ENCODE results near the gene VPS13D. TPM values are rescaled to one million over a fixed set of nuclear protein-coding genes. Genes with fewer than 3 reads are reported as not detected.

VPS13D gene
- total and polyA plus RNA-seq, 2 of the 4 experiments (the other 2 are of a cell fraction): 9.0 to 16.3 TPM

GRCh38 chr1:12251442-12251841 is 21.6 kb downstream of the VPS13D start:
- Histone ChIP-seq H3K79me1 (ENCODE audit: low read depth in 1 of 2, low read length in 2 of 2) (peaks cover 0 to 9% of the 10 kb centered on the region in 2 experiments; a peak in 1 of 4 replicates), H3K4me2 (ENCODE audit: low read depth, low read length) (no peak overlapping the region), H3K23ac (ENCODE audit: low read depth, low read length) (no peak overlapping the region), H2BK15ac (ENCODE audit: low read depth, low read length) (no peak overlapping the region), H3K9ac (ENCODE audit: low read depth, low read length) (no peak overlapping the region), H2AFZ (replicated peaks; ENCODE audit: low read length, poor library complexity) (no peak overlapping the region), H2AK5ac (ENCODE audit: low read depth, low read length) (no peak overlapping the region), H3K4me1 (ENCODE audit: control insufficient read depth, insufficient read depth, low read length) (0 out of 2 replicates have a peak, but pooled peaks cover 3% of the 10 kb centered on the region), H3K4ac (ENCODE audit: low read depth, low read length) (no peak overlapping the region), H3K9me1 (ENCODE audit: insufficient read depth, low read length) (no peaks in the 10 kb centered on the region), H3K9me3 (ENCODE audit: control insufficient read depth, insufficient read depth, low read length) (no peaks in the 10 kb centered on the region), H4K5ac (ENCODE audit: low read depth, low read length) (no peak overlapping the region), H3K27ac (ENCODE audit: insufficient read depth, low read length) (no peak overlapping the region), H3K36me3 (ENCODE audit: control insufficient read depth, insufficient read depth, low read length) (peaks cover 25% of the 10 kb centered on the region), H3K56ac (ENCODE audit: extremely low read depth, insufficient read depth, low read length) (no peak overlapping the region), H2BK120ac (ENCODE audit: low read depth, low read length) (no peak overlapping the region), H3K27me3 (ENCODE audit: control insufficient read depth, insufficient read depth, low read length) (no peaks in the 10 kb centered on the region), H3K18ac (ENCODE audit: low read depth, low read length) (no peak overlapping the region), H3K14ac (replicated peaks; ENCODE audit: low read depth, low read length) (no peak overlapping the region), H2BK20ac (ENCODE audit: low read depth, low read length) (no peak overlapping the region), H4K8ac (ENCODE audit: low read depth in 2 of 2, low read length in 2 of 2) (no peak overlapping the region), H4K91ac (ENCODE audit: insufficient read depth, low read depth, low read length) (no peak overlapping the region), H2AK9ac (replicated peaks; ENCODE audit: low read depth, low read length, poor library complexity) (no peak overlapping the region), H2BK5ac (ENCODE audit: low read depth, low read length, poor library complexity, severe bottlenecking) (no peak overlapping the region), H4K20me1 (ENCODE audit: insufficient read depth, low read length) (no peaks in the 10 kb centered on the region), H3K4me3 (ENCODE audit: insufficient read depth, low read depth, low read length) (no peak overlapping the region)
- ChIA-PET POLR2A (ENCODE audit: unreplicated experiment) (no interaction called here), CTCF (no interaction called here)
- dilution Hi-C loops (cut with HindIII; ENCODE audit: low sequenced_read_pairs, unreplicated experiment) (no loop called here), intact Hi-C loops (cut with micrococcal nuclease) (no loop called here), in situ Hi-C loops (cut with MboI; ENCODE audit: low sequenced_read_pairs) (no loop called here)
- TF ChIP-seq MAFK (IDR thresholded peaks at IDR 0.05; ENCODE audit: low read depth, low read length) (no peak), NFE2L2 (IDR thresholded peaks at IDR 0.05; ENCODE audit: low read depth, low read length) (no peak), RFX5 (IDR thresholded peaks at IDR 0.05; ENCODE audit: low read depth, low read length) (no peak), USF2 (IDR thresholded peaks at IDR 0.05; ENCODE audit: low read depth, low read length) (no peak), RAD21 (IDR thresholded peaks at IDR 0.05; ENCODE audit: low read length) (no peak), MXI1 (IDR thresholded peaks at IDR 0.05; ENCODE audit: borderline replicate concordance, low read depth, low read length) (no peak), SMC3 (IDR thresholded peaks at IDR 0.05; ENCODE audit: low read depth, low read length) (no peak), RCOR1 (IDR thresholded peaks at IDR 0.05; ENCODE audit: insufficient replicate concordance, low read length) (no peak)
- BruUV-seq (replicated peaks): no TSS peak
- ATAC-seq (ENCODE audit: low read depth) (peak; percentile 90), DNase-seq (peak; percentile 82)
- 56% methylated on average over 3 of the region's 5 CpGs; no CpG with 5 or more reads in 1 of the 2 experiments for WGBS, 2 experiments (ENCODE audit: extremely low coverage in 2 of 2, insufficient read length in 1 of 2)
